GM21515 (cell line): ENCODE data around the gene EFTUD2.

ENCODE experiments used
- ATAC-seq: cut with Tn5 transposase; IDR thresholded peaks from one replicate; pipeline ENCODE4 v1.9.1; 2021; ENCODE audit not compliant: unreplicated experiment

EFTUD2 gene

GRCh38 chr17:44925731-44926697, 26.8 kb upstream of the EFTUD2 start:
- ATAC-seq, result no peak

GRCh38 chr17:44924107-44924544, 24.9 kb upstream of the EFTUD2 start:
- no peak for ATAC-seq

GRCh38 chr17:44922746-44923470, 23.7 kb upstream of the EFTUD2 start:
- no peak for ATAC-seq

DNA sequence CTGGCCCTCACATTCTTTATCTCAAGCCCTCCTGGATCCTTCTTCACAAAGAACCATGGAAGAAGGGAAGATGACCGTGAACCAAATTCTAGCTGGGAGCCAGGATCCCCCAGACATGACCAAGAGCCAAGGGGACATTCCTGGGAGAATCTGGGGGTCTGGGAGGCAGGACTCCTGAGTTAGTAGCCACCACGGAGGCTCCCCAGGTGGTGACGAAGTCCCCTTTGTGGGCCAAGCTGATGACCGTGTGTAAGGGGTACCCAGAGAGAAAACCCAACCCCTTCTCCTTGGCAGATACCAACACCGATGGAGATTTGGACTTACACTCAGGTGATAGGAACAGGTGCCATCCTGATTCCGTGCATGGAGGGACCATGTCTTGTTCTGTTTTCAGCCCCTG, 22.9 kb upstream of the EFTUD2 start:
- no peak for ATAC-seq

GRCh38 chr17:44921122-44921882, 22.1 kb upstream of the EFTUD2 start:
- ATAC-seq, result no peak

- ATAC-seq, result no peak
These were observed 21.3 kb upstream of the EFTUD2 start for GRCh38 chr17:44920565-44920940.

GRCh38 chr17:44919885-44920564, 20.8 kb upstream of the EFTUD2 start:
- ATAC-seq, result no peak

DNA sequence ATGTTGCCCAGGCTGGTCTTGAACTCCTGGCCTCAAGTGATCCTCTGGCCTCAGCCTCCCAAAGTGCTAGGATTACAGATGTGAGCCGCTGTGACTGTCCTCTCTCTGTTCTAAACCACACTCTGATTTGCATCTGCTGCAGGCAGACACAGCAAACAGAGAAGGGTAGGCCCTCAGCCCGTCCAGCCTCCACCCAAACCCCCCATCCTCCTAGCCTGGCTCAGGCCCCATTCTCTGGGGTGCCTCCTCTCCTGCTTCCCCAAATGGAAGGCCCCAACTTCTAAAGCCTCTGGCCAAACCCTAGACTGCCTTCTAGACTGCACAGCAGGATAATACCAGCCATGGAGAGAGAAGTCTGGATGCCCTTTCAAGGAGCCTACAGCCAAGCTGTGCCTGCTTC, 20.2 kb upstream of the EFTUD2 start:
- ATAC-seq, result no peak

- no peak for ATAC-seq
These were observed 18.8 kb upstream of the EFTUD2 start for GRCh38 chr17:44918006-44918405.

DNA sequence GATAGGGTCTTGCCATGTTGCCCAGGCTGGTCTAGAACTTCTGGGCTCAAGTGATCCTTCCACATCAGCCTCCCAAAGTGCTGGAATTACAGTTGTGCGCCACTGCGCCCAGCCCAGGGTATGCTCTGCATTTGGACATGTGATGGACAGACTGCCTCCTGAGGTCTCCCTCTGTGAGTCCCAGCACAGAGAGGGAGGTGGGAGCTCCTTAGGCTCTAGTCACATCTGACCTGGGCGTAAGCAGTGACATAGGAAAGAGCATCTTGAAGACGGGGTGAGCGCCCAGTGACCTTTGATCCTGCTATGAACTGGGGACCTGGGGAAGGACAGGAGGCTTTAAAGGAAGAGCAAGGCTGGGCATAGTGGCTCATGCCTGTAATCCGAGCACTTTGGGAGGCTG, 18.2 kb upstream of the EFTUD2 start:
- no peak for ATAC-seq

DNA sequence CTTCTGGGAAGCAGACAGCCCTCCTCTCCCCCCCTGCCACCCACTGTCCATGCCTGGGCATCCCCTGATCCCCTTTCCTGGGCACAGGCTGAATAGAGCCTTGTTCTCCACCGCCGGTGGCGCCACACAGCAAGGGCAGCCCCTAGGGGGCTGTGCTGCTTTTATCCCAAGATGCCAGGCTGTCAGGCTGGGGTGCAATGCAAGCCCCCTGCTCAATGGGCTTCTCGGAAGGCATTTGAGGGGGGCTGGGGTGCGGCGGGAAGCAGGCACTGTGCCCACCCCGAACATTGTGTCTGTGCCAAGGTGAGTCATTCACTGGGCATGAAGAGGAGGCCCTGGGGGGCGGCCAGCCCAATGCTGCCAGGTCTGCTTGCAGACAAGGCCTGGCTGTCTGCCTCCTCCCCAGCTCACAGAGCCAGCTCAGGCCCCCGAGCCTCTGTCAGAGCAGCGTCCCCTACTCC, 17.6 kb upstream of the EFTUD2 start:
- ATAC-seq, result no peak

DNA sequence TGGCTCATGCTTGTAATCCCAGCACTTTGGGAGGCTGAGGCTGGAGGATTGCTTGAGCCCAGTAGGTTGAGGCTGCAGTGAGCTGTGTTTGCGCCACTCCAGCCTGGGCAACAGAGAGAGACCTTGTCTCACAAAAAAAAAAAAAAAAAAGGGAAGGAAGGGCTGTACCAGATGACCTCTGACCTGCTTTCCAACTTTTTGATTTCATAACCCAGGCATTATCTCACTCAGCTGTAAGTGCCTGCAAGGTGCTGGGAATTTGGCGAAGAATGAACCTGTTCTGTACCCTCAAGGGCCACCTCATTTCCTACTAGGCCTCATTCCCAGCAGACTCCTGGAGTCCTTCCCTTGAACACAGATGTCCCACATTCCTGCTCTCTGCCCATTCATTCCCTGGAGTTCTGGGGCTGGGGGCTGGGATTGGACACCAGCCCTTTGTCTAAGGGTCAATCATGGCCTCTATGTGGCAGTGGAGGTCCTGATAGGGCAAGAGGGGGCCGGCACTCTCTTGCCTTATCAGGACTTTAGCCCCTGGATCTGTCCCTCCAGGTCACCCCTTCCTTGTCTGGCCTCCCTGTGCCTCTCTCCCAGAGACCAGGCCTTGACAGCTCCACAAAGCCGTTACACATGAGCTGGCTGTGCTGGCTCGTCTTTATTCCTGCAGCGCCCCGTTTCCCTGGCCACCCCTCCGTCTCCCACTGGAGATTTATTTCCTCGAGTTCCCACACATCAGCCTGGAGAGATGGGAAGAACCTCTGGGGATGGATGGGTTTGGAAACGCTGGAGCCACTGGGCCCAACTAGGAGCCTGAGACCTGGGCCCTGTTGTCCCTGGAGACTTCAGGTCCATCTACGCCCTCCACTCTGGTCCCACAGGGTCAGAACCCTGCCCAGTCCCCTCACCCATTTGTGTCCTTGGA, 16.9 kb upstream of the EFTUD2 start:
- ATAC-seq, result no peak

DNA sequence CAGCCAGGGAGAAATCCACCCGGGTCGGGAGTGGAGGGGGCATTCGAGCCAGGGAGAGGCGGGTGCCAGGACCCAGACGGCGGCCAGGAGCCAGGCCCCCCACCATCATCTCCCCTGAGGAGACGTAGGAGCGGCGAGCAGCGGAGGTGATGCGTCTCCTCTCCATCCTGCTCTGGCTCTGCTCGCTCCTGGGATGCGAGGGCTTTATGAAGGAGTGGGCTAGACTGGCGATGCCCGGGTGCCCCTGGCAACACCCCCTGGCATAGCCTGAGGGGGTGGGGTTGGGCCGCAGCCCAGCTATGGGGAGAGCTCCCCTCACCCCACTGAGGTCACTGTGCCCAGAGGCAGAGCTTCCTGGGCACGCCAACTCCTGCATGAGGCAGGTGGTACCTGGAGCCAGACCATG, 16.1 kb upstream of the EFTUD2 start, which contains the start of gene GFAP:
Gene GFAP, minus strand, starts transcription at position 180 of the 406 bp plus-strand sequence. Its CDS starts 14 bp downstream, at position 166.
- ATAC-seq, result no peak

DNA sequence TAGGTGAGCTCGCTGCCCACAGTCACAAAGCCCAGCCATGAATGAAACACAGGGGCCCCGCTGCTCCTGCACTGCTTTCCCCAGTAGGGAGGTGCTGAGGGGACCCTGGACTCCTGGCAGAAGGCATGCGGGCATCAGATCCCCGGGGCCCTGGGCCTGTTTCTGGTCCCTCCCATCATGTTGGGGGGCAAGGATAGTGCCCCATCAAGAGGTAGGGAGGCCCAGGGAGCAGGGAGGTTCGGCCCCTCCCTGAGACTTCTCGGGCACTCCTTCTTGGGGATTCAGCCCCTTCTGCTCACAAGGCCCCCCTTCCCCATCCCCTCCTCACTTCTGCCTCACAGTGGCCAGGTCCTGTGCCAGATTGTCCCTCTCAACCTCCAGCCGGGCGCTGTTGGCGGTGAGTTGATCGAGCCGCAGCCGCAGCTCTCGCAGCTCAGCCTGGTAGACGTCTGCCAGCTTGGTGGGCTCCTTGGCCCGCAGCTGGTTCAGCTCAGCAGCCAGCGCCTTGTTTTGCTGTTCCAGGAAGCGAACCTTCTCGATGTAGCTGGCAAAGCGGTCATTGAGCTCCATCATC, 15.5 kb upstream of the EFTUD2 start:
- no peak for ATAC-seq

DNA sequence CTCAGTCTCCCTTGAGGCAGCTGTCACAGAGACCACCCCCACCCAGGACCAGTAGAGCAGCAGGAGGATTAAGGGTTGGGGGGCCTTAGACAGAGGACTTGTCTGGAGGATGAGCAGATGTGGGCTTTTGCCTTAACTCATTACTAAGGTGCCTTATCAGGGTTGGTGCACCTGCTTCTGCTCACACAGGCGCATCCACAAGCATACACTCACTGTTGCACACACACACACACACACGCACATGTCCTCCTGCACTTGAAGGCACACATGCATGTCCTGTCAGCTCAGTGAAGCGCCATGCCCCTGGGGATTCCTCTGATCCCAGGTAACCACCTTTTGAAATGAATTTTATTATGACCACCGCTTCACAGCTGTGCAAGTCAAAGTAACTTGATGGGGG, 14.9 kb upstream of the EFTUD2 start:
- ATAC-seq, result no peak

GRCh38 chr17:44913676-44914075, 14.4 kb upstream of the EFTUD2 start:
- ATAC-seq, result no peak

GRCh38 chr17:44912763-44913544, 13.7 kb upstream of the EFTUD2 start:
- ATAC-seq, result no peak
